Activated B cell treated with CpG ODN at 0.5 μM for 24 hours (primary cell): ENCODE measurements around the gene GRM8. TPM values are rescaled to one million over a fixed set of nuclear protein-coding genes. Genes with fewer than 3 reads are reported as not detected.

Experiments
- ATAC-seq: fragments of 200-7000 bp; cut with Tn5 transposase; one replicate; pipeline ENCODE4 v1.10.0; 2021; ENCODE audit warnings: low read depth, mild to moderate bottlenecking, moderate library complexity
- CTCF ChIA-PET: fragments of 350-600 bp; sonication (Branson Sonifier 250); formaldehyde crosslinking; loops from one replicate; lab custom pipeline; 2021; ENCODE audit warnings: antibody characterized with exemption; lab: Charles Lee
- POLR2A ChIA-PET: fragments of 350-600 bp; sonication (Branson Sonifier 250); formaldehyde crosslinking; loops from one replicate; lab custom pipeline; 2021; ENCODE audit warnings: antibody characterized with exemption; lab: Charles Lee
- DNase-seq: peaks from one replicate; pipeline ENCODE4 v3.0.0; 2022
- H3K27ac Mint-ChIP-seq: one replicate; pipeline ENCODE4 v1.8.0; 2020; ENCODE audit warnings: mixed read lengths
- H3K27me3 Mint-ChIP-seq: one replicate; pipeline ENCODE4 v1.8.0; 2021; ENCODE audit warnings: mixed read lengths
- H3K36me3 Mint-ChIP-seq: one replicate; pipeline ENCODE4 v1.8.0; 2021; ENCODE audit warnings: low read depth, mixed read lengths
- H3K4me1 Mint-ChIP-seq: one replicate; pipeline ENCODE4 v1.8.0; 2021; ENCODE audit warnings: mixed read lengths
- H3K4me3 Mint-ChIP-seq: one replicate; pipeline ENCODE4 v1.8.0; 2020; ENCODE audit warnings: mild to moderate bottlenecking, mixed read lengths
- H3K9me3 Mint-ChIP-seq: one replicate; pipeline ENCODE4 v1.8.0; 2020; ENCODE audit warnings: mixed read lengths
- intact Hi-C: fragments of 100-400 bp; cut with micrococcal nuclease; formaldehyde crosslinking; loops from one replicate; pipeline ENCODE4 v1.15.1; 2024
- total RNA-seq: library from RNA; stranded (reverse); gene quantifications from 2 replicates; pipeline ENCODE4 v1.2.3, GENCODE V29; 2022
- TF ChIP-seq, protein P1 (sequence below): fragments of 200-600 bp; IDR thresholded peaks from one replicate; pipeline ENCODE4 v1.8.0; 2022; ENCODE audit warnings: antibody characterized with exemption, mild to moderate bottlenecking

GRM8 gene
- total RNA-seq, 1 donor from 2014 or later = not detected

DNA sequence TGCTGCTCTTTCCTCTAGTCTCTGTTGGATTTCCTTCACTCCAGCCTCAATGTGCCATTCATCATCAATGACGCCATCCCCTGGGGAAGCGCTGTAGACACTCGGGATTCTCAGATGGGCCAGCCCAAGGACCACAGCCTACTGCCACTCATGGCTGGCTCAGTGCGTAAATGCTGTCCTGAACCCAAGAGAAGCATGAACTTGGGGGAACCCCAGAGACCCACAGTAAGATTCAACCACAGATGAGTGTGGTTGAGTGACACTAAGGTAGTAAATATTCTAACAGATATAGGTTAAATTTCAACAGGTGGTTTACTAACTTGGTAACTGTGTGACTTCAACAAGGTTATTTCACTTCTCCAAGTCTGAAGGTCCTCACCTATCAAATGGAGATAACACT, 304.1 kb downstream of the GRM8 start:
- Mint-ChIP-seq H3K4me1 (no peaks in the 10 kb centered on the region), H3K27ac (no peak overlapping the region), H3K36me3 (no peaks in the 10 kb centered on the region), H3K27me3 (no peaks in the 10 kb centered on the region), H3K9me3 (no peaks in the 10 kb centered on the region), H3K4me3 (no peak overlapping the region)
- ATAC-seq = no peak
- no peak for DNase-seq
- intact Hi-C loops = no loop called here
- POLR2A ChIA-PET = no interaction called here
- CTCF ChIA-PET = no interaction called here
- TF ChIP-seq, protein P1, sequence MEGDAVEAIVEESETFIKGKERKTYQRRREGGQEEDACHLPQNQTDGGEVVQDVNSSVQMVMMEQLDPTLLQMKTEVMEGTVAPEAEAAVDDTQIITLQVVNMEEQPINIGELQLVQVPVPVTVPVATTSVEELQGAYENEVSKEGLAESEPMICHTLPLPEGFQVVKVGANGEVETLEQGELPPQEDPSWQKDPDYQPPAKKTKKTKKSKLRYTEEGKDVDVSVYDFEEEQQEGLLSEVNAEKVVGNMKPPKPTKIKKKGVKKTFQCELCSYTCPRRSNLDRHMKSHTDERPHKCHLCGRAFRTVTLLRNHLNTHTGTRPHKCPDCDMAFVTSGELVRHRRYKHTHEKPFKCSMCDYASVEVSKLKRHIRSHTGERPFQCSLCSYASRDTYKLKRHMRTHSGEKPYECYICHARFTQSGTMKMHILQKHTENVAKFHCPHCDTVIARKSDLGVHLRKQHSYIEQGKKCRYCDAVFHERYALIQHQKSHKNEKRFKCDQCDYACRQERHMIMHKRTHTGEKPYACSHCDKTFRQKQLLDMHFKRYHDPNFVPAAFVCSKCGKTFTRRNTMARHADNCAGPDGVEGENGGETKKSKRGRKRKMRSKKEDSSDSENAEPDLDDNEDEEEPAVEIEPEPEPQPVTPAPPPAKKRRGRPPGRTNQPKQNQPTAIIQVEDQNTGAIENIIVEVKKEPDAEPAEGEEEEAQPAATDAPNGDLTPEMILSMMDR = no peak

DNA sequence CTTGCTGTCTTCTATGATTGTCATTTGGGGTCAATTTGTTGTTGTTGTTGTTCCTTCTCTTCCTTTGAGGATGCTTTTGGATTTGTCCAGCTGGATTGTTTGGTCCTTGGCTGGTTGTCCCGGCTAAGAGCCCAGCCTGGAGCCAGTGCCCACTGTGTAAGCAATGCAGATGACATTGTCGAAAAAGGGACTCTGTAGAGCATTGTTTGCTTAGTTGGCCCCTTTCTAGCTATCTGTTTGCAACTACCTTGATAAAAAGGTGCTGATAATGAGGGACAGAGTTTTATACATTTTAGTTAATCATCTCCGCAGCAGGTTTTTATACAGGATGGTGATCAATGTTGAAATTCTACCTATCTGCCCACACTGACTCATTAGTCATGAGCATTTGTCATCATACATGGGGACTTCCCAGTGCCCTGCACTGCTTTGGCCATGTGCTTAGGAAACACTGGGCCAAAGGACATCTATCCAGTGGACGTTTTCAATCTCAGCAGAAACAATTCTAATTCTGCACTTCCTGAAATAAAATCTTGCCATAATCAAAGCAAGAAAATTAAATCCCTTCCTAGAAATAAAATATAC, 311.9 kb downstream of the GRM8 start:
- DNase-seq (no peak), ATAC-seq (no peak)
- Mint-ChIP-seq H3K27ac (no peak overlapping the region), H3K9me3 (no peaks in the 10 kb centered on the region), H3K36me3 (no peaks in the 10 kb centered on the region), H3K4me1 (no peaks in the 10 kb centered on the region), H3K27me3 (no peaks in the 10 kb centered on the region), H3K4me3 (no peak overlapping the region)
- TF ChIP-seq, protein P1 = no peak
- intact Hi-C loops = no loop called here
- ChIA-PET POLR2A (no interaction called here), CTCF (no interaction called here)

DNA sequence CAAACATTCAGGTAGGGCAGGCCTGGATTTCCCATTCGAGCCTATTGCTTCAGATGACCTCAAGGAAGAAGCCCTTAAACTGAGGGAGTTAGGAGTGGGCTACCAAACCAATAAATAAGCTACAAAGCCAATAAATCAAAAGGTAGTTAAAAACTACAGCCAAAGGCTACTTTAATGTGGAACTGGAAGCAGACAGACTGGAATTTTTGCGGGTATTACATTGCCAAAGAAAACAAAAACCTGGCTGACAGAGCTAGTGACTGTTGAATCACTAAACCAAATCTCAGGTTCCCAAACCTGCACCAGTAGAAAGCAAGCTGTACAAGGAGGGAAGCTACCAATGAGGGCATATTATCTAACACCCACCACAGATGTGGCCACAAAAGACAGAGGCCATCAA, 315.6 kb downstream of the GRM8 start:
- no peak for ATAC-seq
- CTCF ChIA-PET = no interaction called here

DNA sequence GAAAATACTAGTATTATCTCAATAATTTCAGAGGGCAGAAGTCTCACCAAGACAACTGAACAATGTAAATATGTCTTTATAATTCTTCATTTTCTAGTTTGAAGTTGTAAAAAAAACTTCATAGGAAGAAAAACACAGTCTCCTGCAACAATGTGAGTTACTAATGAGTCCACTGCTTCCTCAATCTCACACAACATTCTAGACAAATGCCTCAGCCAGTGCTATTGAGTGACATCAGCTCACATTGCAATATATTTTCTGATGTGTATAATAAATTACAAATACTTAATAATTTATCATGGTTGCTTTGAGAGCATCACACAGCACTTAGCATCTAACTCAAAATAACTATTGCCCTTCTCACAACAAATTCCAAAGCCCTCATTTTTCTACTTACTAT, 321.2 kb downstream of the GRM8 start:
- no peak overlapping the region for H3K4me3 Mint-ChIP-seq
- intact Hi-C loops = no loop called here
- CTCF ChIA-PET = no interaction called here
- no peaks in the 10 kb centered on the region for H3K9me3 Mint-ChIP-seq
- H3K4me1 Mint-ChIP-seq = no peaks in the 10 kb centered on the region
- H3K27ac Mint-ChIP-seq = no peak overlapping the region
- H3K27me3 Mint-ChIP-seq = no peaks in the 10 kb centered on the region
- POLR2A ChIA-PET = no interaction called here
- ATAC-seq = no peak
- DNase-seq = no peak
- TF ChIP-seq, protein P1 = no peak
- H3K36me3 Mint-ChIP-seq = no peaks in the 10 kb centered on the region

More for the DNA sequence above, 315.6 kb downstream of the GRM8 start:
- intact Hi-C loops = no loop called here
- DNase-seq = no peak
- H3K4me3 Mint-ChIP-seq = no peak overlapping the region
- TF ChIP-seq, protein P1 = no peak
- no peaks in the 10 kb centered on the region for H3K4me1 Mint-ChIP-seq
- no peaks in the 10 kb centered on the region for H3K9me3 Mint-ChIP-seq
- H3K27me3 Mint-ChIP-seq = no peaks in the 10 kb centered on the region
- POLR2A ChIA-PET = no interaction called here
- no peak overlapping the region for H3K27ac Mint-ChIP-seq
- no peaks in the 10 kb centered on the region for H3K36me3 Mint-ChIP-seq

- no peaks in the 10 kb centered on the region for H3K36me3 Mint-ChIP-seq
- intact Hi-C loops = no loop called here
- ATAC-seq (no peak), DNase-seq (no peak)
- ChIA-PET CTCF (no interaction called here), POLR2A (no interaction called here)
- no peak overlapping the region for H3K27ac Mint-ChIP-seq
- no peaks in the 10 kb centered on the region for H3K27me3 Mint-ChIP-seq
- H3K9me3 Mint-ChIP-seq = no peaks in the 10 kb centered on the region
- H3K4me3 Mint-ChIP-seq = no peak overlapping the region
- TF ChIP-seq, protein P1 = no peak
- no peaks in the 10 kb centered on the region for H3K4me1 Mint-ChIP-seq
These were observed 322.6 kb downstream of the GRM8 start for GRCh38 chr7:126930166-126930565.
